Vagina (tissue), 2 donors: ENCODE data around the gene LYSMD2.
A peak's percentile ranks its signal among the peaks of the same experiment; 100 is the strongest.

Experiments
- POLR2A ChIP-seq, 2 donors: fragments of 450-650 bp; IDR thresholded peaks; one replicate each; pipeline ENCODE4 v1.6.1; 2017; ENCODE audit warnings: antibody characterized with exemption in 2 of 2, mild to moderate bottlenecking in 2 of 2, moderate library complexity in 2 of 2
- POLR2AphosphoS5 ChIP-seq, 2 donors: sonication (generic); formaldehyde crosslinking; IDR thresholded peaks; one replicate each; pipeline ENCODE4 v1.9.0; 2017; ENCODE audit warnings: antibody characterized with exemption in 2 of 2, mild to moderate bottlenecking in 2 of 2, low read depth in 1 of 2; ENCODE audit not compliant: insufficient read depth in 1 of 2
- TF ChIP-seq, protein P1 (sequence below), 3 experiments: fragments of 450-650 bp in 2 of 3; fragments of 200-600 bp in 1 of 3; sonication (generic) in 1 of 3; IDR thresholded peaks; one replicate each; pipeline ENCODE4 v1.5.1; 2017 to 2019; ENCODE audit warnings: antibody characterized with exemption in 3 of 3, mild to moderate bottlenecking in 2 of 3, moderate library complexity in 2 of 3

DNA sequence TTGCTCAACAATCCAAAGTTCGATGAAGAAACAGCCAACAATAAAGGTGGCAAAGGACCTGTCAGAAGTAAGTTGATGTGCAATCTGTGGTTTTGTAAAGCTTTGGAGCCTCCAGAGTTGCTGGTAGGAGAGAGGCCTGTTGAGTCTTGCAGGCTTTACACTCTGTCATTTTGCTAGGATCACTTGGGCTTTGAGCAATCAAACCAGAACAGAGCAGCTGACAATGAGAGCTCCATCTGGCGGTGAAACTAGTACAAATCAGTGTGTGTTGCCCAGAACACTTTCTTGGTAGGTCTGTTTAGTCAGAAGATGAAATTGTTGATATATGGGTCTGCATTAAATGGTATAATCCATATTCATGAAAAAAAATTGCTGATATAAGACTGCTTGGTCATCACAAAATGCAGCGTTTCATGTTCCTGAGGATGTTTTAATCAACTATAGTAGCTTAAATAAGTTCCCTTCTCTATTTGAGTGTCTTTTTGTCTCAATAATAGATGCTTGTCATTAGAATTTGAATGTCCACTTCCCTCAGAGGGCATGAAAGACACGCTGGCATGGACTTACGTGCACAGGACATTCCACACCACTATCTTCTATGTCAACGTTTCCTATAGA, 39.6 kb upstream of the LYSMD2 start:
- TF ChIP-seq, protein P1, sequence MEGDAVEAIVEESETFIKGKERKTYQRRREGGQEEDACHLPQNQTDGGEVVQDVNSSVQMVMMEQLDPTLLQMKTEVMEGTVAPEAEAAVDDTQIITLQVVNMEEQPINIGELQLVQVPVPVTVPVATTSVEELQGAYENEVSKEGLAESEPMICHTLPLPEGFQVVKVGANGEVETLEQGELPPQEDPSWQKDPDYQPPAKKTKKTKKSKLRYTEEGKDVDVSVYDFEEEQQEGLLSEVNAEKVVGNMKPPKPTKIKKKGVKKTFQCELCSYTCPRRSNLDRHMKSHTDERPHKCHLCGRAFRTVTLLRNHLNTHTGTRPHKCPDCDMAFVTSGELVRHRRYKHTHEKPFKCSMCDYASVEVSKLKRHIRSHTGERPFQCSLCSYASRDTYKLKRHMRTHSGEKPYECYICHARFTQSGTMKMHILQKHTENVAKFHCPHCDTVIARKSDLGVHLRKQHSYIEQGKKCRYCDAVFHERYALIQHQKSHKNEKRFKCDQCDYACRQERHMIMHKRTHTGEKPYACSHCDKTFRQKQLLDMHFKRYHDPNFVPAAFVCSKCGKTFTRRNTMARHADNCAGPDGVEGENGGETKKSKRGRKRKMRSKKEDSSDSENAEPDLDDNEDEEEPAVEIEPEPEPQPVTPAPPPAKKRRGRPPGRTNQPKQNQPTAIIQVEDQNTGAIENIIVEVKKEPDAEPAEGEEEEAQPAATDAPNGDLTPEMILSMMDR (IDR thresholded peaks at IDR 0.05) = peak; percentile 64 to 75 (median 75)
- no peak for TF ChIP-seq POLR2A (IDR thresholded peaks at IDR 0.05)
- peak in 1 of 2 donors; percentile 62 for TF ChIP-seq POLR2AphosphoS5 (IDR thresholded peaks at IDR 0.05; ENCODE audit: insufficient read depth in 1 of 2, low read depth in 1 of 2)
